Measurements from ENCODE around the gene OSBP2.

OSBP2 gene

DNA sequence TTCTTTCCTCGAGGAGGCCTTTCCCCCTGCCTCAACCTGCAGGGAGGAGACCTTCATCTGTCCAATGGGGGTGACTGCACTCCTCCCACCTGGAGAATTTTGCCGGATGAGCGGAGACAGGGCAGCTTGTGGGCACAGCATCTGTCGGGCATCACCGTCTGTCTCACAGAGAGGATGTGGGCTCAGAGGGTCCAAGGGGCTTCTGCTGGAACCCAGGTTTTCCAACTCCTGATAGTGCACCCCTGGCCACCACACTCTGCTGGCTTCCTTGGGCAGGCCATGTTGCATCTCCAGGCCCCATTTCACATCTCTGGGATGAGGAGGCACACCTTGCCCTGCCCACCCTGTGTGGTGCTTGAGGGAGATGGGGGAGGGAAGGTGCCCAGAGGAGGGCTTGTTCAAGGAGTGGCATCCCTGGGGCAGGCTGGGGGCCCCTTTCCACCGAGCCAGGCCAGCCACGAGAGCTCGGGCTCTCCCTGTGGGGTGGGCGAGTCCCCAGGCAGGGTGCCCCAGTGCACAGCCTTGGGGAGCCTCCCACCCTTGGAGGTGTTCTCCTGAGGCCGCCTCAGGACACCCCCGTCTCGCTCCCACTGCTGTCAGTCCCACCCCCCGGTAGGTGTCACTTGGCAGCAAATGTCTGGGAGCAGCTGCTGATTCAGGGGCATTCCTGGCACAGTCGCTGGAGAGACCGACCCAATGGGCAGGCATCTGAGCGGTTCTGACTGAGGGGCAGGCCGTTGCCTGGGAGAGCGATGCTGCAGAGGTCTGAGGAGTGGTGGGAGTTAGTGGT, 189.7 kb downstream of the OSBP2 start:
- DNase-seq: no peak

DNA sequence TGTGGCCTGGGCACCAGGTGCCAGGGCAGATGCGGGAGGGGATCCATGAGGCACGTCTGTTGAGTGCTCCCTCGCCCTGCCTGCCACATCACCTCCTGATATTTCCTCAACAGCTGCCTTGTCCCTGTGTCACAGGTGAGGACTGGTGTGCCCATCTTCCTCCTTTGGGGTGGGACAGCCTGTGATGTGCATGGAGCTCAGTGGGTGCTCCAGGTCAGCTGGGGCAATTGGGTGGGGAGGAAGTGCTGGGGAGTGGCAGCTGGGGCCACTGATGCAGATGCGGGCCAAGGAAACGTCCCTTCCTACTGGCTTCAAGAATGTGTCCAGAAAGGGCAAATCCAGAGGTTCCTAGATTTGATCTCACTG, 190.3 kb downstream of the OSBP2 start:
- DNase-seq: no peak

DNA sequence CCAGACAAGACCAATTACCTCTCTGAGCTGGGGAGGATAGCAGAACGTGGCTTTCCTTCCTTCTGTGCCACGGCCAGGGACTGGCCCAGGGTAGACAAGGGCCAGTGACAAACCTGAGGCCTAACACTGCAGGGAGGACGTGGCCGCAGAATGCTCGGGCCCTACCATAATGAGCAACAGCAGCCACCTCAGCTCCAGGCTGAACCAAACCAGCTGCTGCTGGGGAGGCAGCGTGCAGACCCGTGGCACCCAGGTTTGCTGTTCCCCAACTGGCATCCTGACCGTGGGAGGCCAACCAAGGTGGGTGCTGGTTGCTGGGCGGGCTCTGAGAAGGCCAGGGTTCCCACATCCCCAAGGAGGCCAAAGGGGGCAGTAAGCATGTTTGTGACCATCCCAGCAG, 190.9 kb downstream of the OSBP2 start:
- DNase-seq: no peak

DNA sequence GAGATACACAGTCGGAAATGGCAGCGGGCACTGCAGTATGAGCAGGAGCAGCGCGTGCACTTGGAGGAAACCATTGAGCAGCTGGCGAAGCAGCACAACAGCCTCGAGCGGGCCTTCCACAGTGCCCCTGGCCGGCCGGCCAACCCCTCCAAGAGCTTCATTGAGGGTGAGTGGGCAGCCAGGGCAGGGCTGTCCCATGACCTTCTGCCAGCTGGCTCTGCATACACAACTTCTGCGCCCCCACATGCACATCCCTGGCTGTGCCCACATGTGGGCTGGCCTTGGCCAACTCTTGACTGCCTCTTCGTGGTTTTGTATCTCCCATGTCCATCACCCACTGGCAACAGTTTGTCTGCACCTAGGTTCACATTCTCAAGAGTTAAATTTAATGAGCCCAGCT, 192.8 kb downstream of the OSBP2 start:
- DNase-seq: no peak

DNA sequence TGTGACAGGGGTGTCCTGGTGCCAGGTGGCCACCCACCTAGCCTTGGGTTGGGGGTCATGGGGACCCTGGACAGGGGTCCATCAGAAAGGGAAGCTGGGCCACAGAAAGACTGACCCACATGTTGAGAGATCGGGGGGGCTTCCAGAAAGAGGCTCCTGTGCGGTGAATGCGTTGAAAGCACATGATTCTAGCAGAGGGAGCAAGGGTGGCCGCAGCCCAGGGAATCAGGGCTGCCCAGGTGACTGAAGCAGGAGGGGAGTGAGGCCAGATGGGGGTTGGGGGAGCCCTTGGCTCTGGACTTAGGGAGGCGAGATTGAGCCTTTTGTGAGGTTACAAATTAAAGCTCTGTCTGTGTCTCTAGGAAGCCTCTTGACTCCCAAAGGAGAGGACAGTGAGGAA, 193.2 kb downstream of the OSBP2 start:
- DNase-seq: no peak

DNA sequence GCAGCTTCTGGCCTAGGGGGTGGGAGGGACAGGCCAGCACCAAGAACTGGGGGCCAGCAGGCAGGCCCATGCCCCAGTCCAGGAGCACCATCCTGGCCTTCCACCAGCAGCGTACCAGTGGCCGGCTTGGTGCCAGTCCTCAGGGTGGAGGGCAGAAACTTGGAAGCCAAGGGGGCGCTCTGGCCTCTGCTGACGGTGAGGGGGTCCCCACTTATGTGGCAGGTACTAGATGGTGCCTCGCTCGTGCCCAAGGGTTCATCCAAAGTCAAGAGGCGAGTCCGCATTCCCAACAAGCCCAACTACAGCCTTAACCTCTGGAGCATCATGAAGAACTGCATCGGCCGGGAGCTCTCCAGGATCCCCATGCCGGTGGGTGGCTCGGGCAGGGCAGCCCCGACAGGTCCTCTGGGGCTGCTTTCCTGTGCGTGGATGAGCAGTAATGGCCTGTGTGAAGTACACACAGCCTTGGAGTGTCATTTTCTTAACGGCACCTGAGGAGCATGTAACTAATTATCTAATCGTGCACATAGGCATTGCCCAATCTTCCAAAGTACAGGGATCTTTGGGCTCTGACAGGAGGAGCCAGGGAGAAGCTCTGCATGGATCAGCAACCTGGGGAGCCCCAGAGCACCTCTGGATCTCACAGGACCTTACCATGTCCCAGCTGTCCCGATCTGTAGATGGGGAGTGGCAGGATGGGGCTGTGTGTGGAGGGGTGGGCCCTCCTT, 194.8 kb downstream of the OSBP2 start:
- no peak for DNase-seq

DNA sequence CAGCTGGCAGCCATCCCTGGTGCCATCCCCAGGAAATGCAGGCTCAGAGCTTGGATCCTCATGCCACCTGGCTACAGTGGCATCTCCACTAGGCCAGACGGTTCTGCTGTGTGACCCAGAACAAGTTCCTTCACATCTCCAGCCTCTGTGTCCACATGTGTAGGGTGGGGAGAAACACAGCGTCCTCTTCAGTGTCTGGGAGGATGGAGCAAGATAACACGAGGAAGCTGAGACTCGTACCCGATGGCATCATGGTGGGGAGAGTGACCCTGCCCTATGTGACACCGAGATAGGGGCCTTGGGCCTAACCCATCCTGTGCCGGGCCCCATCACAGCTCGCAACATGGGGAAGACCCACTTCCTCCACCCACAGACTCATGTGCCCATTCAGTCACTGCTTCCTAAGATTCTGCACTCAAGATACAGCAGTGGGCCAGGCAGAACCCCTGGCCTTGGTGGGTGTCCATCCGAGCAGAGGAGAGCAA, 195.4 kb downstream of the OSBP2 start:
- DNase-seq: no peak

DNA sequence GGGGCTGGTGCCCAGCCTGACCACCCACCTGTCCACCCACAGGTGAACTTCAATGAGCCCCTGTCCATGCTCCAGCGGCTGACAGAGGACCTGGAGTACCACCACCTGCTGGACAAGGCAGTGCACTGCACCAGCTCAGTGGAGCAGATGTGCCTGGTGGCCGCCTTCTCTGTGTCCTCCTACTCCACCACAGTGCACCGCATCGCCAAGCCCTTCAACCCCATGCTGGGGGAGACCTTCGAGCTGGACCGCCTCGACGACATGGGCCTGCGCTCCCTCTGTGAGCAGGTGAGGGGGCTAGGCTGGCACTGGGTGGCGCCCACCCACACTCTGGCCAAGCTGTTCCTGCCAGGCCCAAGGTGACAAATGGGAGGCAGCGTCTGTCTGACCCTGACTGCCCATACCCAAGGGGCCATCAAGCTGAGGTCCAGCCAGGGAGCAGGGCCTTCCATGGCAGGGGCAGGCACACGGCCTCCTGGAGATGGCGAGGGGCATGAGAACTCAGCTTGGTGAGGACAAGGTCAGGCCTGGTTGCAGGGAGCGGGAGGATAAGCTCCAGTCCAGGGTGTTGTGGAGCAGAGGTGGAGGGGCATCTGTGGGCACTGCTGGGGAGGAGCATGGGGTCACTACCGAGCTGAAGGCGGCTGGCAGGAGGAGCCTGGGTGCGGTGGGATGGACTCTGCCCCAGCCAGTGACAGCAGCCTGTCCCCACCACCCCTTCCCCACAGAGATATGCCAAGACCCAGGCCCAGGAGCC, 196.2 kb downstream of the OSBP2 start:
- no peak for DNase-seq

DNA sequence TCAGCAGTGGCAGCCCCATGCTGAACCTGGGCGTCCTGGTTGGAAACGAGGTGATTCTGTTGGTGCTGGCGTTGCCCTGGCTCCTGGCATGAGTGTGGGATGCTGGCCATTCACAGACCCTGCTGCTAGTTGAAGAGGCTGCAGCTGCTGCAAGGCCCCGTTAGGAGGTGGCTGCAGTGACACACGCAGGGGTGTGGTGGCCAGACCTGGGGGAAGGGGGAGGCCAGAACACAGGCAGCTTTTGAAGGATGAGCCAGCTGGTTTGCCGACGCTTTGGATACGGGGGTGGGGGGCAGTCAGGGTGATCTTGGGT, 196.7 kb downstream of the OSBP2 start:
- no peak for DNase-seq

DNA sequence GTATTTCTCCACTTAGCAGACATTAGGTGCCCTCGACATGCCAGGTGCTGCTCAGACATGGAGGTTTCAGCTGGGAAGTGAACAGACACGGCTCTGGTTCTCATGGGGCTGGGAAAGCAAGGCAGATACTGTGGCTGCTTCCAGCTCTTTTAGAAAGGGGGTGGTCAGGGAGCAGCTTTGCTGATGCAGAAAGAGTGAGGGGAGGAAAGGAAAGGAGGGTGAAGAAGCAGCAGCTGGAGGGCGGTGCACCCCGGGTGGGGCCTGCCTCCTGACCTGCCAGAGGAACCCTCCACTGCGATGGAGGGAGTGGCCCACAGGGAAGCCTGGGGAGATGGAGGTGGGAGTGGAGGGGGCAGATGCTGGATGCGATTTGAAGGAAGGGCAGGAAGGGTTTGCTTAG, 197.1 kb downstream of the OSBP2 start:
- no peak for DNase-seq

DNA sequence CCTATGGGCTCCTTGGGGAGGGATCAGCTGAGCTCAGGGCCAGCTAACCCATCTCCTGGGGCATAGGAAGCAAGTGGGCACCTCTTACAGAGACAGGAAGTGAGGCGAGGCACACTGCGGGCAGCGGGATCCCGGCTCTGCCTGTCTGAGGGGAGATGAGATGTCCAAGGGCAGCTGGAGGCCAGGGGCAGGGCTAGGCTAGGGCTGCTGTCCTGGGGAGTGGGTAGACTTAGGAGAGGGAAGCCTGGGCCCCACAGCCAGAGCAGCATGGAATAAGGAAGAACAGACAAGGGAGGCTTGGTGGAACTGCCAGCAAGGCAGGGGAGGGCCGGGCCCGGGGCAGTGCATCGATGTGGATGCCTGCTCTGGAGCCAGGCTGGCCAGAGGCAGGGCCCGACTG, 197.6 kb downstream of the OSBP2 start:
- no peak for DNase-seq

DNA sequence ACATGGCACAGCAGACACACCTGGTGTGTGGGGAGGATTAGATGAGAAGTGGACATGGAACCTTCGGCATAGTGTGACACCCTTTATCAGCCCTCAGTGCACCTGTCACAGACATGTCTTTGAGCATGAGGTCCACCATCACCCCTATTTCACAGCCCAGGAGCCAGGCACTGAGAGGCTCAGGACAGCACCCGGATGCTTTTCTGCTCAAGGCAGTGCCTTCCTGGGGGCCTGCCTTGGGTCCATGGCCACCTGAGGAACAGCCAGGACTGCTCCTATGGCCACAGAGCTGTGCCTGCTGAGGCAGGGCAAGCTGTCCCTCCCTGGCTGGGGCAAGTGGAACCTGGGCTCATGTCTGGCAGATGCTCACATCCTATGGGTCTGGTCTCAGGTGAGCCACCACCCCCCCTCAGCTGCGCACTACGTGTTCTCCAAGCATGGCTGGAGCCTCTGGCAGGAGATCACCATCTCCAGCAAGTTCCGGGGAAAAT, 198.1 kb downstream of the OSBP2 start:
- DNase-seq: no peak

DNA sequence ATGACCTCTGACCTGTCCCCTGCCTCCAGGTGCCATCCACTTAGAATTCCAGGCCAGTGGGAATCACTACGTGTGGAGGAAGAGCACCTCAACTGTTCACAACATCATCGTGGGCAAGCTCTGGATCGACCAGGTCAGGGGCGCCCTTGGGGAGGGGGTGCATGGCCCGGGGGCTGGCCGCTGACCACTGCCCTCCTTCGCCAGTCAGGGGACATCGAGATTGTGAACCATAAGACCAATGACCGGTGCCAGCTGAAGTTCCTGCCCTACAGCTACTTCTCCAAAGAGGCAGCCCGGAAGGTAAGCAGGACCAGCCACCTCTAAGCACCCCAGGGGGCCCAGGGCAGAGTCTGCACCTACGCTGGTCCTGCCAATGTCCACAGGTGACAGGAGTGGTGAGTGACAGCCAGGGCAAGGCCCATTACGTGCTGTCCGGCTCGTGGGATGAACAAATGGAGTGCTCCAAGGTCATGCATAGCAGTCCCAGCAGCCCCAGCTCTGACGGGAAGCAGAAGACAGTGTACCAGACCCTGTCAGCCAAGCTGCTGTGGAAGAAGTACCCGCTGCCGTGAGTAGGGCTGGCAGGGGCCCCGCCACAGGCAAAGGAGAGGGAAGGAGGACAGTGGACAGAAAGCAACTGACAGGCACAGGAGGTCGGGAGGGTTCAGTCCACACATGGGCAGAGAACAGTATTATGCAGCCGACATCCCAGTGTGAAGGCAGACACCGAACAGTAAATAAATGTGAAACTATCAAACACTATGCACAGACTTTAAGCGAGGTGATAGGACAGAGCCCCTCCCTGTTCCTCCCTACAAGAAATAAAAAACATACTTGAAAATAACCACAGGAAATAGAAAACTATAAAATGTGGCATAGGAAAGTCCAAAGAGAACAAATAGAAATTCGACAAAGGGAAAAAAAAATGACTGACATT, 199.0 kb downstream of the OSBP2 start:
- no peak for DNase-seq

DNA sequence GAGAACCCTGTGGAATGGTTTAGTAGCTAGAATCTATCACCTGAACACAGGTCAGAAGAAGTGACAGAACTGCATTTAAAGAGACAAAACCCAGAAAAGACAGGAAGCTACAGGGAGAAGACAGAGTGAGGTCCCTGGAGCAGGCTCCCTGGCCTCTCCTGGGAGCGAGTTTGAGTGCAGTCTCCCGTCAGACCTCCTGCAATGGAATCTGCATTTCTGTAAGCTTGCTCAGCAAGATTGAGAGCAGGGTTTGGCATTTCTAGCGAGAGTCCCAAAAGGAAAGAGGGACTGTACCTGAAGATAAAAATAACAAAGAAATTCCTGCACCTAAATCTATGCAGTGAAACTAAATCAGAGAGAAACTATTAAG, 199.7 kb downstream of the OSBP2 start:
- DNase-seq: no peak

DNA sequence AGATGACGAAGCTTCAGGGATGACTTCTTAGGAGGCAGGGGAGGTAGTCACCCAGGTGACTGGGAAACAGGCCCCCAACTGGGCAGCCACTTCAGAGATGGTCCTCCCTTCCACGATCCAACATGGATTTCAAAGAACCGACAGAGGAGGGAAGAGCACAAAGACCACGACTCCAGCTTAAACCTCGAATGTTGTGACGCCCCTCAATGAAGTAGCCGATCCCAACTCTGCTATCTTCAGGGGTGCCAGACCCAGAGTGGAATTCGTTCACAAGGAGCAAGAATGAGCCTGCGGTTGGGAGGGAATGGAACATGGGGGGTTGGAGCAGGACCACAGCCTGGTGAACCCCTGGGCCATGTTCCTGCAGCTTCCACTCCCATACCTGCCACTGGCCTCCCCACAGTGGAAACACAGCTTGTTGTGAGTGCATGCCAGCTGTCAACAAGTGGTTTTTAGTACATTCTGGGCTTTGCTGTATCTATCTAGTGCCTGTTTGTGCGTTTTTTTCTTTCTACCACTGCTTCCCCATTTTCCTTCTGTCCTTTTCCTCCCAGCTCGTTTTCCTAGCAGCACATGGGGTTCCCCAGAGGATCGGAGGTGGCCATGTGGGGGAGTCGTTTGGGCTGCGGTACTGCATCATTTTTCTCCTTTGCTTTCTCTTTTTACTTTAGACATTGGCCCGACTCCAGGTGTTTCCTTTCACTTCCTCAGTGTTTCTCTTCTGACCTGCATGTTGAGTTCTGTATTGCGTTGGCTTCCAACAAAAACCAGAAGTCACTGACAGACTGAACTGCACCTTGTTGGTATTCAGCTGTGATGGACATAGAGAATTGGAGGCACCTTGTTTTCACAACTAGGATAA, 208.1 kb downstream of the OSBP2 start:
- DNase-seq: no peak

DNA sequence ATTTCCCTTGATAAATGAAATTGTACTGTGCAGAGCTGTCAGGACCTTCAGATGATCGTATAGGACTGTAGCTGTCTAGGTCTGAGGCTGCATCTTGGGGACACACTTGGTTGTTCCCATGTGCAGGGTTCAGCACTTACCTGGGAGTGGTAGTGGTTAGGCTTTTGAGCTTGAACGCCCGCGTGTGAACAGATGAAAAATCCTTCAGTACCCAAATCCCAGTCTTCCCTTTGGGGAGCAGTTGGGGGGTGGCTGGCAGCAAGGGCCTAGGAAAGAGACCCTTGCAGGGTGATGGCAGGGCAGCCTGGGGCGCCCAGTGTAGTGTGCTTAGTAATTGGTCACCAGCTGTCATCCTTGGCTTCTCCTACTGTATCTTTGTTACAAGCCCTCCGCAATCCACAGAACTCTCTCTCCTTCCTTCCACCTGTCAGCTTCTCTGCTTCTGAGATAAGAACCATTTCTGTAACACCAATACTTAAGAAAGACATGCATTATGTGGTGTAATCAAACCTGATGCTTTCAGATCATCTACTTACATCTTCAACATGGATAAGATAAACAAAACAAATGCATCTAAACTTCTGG, 209.3 kb downstream of the OSBP2 start:
- no peak for DNase-seq

DNA sequence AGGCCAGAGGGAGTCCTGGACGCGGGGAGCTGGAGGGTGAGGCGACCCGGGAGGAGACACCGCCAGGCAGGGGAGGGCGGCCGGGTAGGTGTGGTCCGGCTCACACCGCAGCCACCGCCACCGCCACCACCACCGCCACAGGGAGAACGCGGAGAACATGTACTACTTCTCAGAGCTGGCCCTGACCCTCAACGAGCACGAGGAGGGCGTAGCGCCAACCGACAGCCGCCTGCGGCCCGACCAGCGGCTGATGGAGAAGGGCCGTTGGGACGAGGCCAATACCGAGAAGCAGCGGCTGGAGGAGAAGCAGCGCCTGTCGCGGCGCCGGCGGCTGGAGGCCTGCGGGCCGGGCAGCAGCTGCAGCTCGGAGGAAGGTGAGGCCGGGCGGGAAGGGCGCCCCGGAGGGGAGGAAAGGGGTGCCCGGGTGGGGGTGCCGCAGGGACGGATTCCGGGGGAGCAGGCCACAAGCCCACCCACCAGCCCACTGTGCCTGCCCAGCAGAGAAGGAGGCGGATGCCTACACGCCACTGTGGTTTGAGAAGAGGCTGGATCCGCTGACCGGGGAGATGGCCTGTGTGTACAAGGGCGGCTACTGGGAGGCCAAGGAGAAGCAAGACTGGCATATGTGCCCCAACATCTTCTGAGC, 211.1 kb downstream of the OSBP2 start:
- no peak for DNase-seq

DNA sequence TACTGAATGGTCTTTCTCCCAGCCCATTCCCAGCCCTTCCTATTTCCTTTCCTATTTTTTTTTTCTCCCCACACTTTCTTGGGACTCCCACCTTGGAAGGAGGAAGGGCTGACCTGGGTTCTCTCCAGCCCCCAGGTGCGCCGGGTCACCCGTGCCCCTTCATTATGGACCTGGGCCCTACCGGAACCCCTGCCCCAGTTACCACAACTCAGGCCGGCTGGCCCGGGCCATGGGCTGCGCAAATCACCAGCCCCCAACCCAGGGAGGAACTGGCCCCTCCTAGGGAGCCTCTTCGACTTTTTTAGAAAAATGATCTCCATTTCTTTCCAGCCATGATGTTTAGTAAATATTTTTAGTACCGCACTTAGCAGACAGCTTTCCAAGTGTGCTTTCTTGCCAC, 211.7 kb downstream of the OSBP2 start:
- no peak for DNase-seq

DNA sequence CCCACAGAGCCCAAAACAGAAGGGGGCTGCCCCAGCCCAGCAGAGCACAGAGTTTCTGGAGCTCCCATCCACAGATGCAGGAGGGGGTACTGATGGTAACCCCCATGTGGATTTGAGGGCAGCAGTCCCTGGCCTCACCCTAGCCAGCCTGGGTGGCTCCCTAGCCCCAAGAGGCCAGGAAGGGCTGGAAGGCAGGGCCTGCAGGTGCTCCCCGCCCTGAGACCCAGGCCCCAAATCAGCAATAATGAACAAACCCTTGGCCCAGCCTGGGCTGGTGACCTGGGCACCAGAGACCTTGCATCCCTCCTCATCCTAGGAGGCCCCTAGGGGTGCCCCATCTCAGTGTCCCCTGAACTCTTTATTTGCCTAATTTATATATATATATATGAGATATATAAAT, 212.3 kb downstream of the OSBP2 start:
- no peak for DNase-seq

DNA sequence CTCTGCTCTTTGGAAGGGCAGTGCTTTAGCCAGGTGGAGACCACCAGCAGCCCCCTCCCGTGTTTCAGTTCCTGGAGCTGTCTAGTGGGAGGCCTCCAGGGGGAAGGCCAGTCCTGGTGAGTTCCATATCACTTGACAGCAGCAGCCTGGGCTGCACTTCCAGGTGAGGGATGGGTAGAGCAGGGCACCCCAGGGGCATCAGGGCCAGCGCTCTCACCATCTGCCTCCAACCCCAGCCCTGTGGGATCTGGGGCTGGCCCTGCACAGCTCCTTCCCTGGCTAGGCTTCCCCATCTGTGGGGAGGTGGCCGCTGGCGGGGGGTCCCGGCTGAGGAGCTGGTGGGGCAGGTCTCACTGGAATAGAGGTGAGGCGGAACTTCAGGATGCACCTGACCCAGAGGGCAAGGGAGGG, 213.4 kb downstream of the OSBP2 start:
- DNase-seq: no peak

DNA sequence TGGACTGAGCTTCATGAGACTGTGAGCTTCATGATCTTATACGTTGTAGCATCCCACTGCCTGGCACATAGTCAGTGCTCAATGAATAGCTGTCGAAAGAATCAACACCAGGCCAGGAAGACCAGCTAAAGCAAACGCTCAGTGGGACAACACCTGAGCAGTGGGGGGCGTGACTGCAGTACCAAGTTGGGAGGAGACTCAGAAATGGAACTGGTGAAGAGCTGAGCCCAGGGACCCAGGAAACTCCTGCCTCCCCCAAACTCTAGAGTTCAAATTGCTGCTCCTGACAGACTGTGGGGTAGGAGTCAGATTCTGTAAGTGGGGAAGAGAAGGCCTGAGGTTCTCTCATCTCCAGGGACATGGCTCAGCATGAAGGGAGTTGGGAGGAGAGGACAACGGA, 214.6 kb downstream of the OSBP2 start:
- DNase-seq: no peak

Measured in hippocampal formation (tissue), 2 donors.